K562 (cell line): ENCODE data around the gene KCNMB4. TPM values are rescaled to one million over a fixed set of nuclear protein-coding genes. Genes with fewer than 3 reads are reported as not detected.

Source experiments
- E2F3 ChIP-seq: fragments of 250-450 bp; sonication (Bioruptor Pico); IDR thresholded peaks from 2 replicates; pipeline ENCODE4 v1.4.0; 2020; ENCODE audit warnings: mild to moderate bottlenecking
- ELK3 ChIP-seq: fragments of 450-650 bp; formaldehyde crosslinking; IDR thresholded peaks from 2 replicates; pipeline ENCODE4 v1.4.0; 2020; ENCODE audit warnings: mild to moderate bottlenecking
- EZH2 ChIP-seq: IDR thresholded peaks from 2 replicates; pipeline ENCODE4 v1.6.1; 2012; ENCODE audit warnings: low read depth, mild to moderate bottlenecking, inconsistent platforms, low read length, borderline replicate concordance
- FOXK1 ChIP-seq: sonication (generic); formaldehyde crosslinking; IDR thresholded peaks from 2 replicates; pipeline ENCODE4 v1.8.0; 2022; ENCODE audit warnings: missing genetic modification reagents, mild to moderate bottlenecking, borderline replicate concordance
- IRF2 ChIP-seq: sonication (generic); formaldehyde crosslinking; IDR thresholded peaks from 2 replicates; pipeline ENCODE4 v1.8.1; 2022; ENCODE audit warnings: mild to moderate bottlenecking, missing genetic modification reagents
- KLF16 ChIP-seq: IDR thresholded peaks from 2 replicates; pipeline ENCODE4 v1.6.1; 2016; ENCODE audit warnings: antibody characterized with exemption
- MAZ ChIP-seq, 2 experiments: fragments of 450-650 bp in 1 of 2; sonication (generic) in 1 of 2; formaldehyde crosslinking; IDR thresholded peaks in 1 of 2; conservative IDR thresholded peaks in 1 of 2; 2 replicates each; pipeline versions ENCODE4 v1.4.0 to v1.5.0; 2020; ENCODE audit warnings: mild to moderate bottlenecking in 1 of 2, missing genetic modification reagents in 1 of 2
- MBD2 ChIP-seq: sonication (generic); IDR thresholded peaks from 2 replicates; pipeline ENCODE4 v1.6.1; 2016; ENCODE audit warnings: low read depth, borderline replicate concordance
- POLR2A ChIP-seq: fragments of 450-650 bp; conservative IDR thresholded peaks from 2 replicates; pipeline ENCODE4 v1.6.1; 2016
- RBM34 ChIP-seq: fragments of 200-400 bp; formaldehyde crosslinking; IDR thresholded peaks from 2 replicates; pipeline ENCODE4 v1.6.1; 2018; ENCODE audit warnings: low read length, borderline replicate concordance; ENCODE audit not compliant: insufficient read depth
- SAP30 ChIP-seq: fragments of 200-600 bp; sonication (generic); IDR thresholded peaks from 2 replicates; pipeline ENCODE4 v1.6.1; 2012; ENCODE audit warnings: borderline replicate concordance, low read depth, mild to moderate bottlenecking, moderate library complexity, low read length, control low read depth, inconsistent platforms; ENCODE audit not compliant: insufficient read depth, poor library complexity, severe bottlenecking
- SMARCB1 ChIP-seq: IDR thresholded peaks from 2 replicates; pipeline ENCODE4 v1.6.1; 2011; ENCODE audit warnings: improper control_type of control experiment, low read depth; ENCODE audit not compliant: insufficient read length
- SRSF1 ChIP-seq: fragments of 200-400 bp; formaldehyde crosslinking; IDR thresholded peaks from 2 replicates; pipeline ENCODE4 v1.6.1; 2017; ENCODE audit warnings: mild to moderate bottlenecking, low read depth, low read length, moderate library complexity
- TEAD2 ChIP-seq: fragments of 450-650 bp; IDR thresholded peaks from 2 replicates; pipeline ENCODE4 v1.6.1; 2016; ENCODE audit warnings: missing genetic modification characterization, control low read depth, missing compliant biosample characterization
- YBX1 ChIP-seq: fragments of 450-650 bp; IDR thresholded peaks from 2 replicates; pipeline ENCODE4 v1.7.1; 2016; ENCODE audit warnings: mild to moderate bottlenecking
- ZNF197 ChIP-seq: fragments of 200-800 bp; sonication (Bioruptor generic); IDR thresholded peaks from 2 replicates; pipeline ENCODE4 v1.6.1; 2016; ENCODE audit warnings: low read depth, missing genetic modification characterization, missing compliant biosample characterization
- ZNF282 ChIP-seq: sonication (generic); formaldehyde crosslinking; IDR thresholded peaks from 2 replicates; pipeline ENCODE4 v1.8.1; 2023; ENCODE audit warnings: missing genetic modification reagents
- ZNF347 ChIP-seq: fragments of 450-650 bp; formaldehyde crosslinking; IDR thresholded peaks from 2 replicates; pipeline ENCODE4 v1.4.0; 2020; ENCODE audit warnings: low read depth, mild to moderate bottlenecking, moderate library complexity
- ZNF507 ChIP-seq: conservative IDR thresholded peaks from 2 replicates; pipeline ENCODE4 v1.6.1; 2017; ENCODE audit warnings: missing genetic modification characterization, missing compliant biosample characterization
- ZNF561 ChIP-seq: fragments of 450-650 bp; formaldehyde crosslinking; conservative IDR thresholded peaks from 2 replicates; pipeline ENCODE4 v1.4.0; 2020; ENCODE audit warnings: mild to moderate bottlenecking, moderate library complexity
- ZNF75A ChIP-seq: fragments of 450-650 bp; formaldehyde crosslinking; IDR thresholded peaks from 2 replicates; pipeline ENCODE4 v1.4.0; 2020; ENCODE audit warnings: mild to moderate bottlenecking
- ZSCAN29 ChIP-seq: fragments of 450-650 bp; IDR thresholded peaks from 2 replicates; pipeline ENCODE4 v1.6.1; 2017
- polyA plus RNA-seq, 8 experiments: library from polyadenylated mRNA; depleted of rRNA in 4 of 8; stranded (reverse) in 5 of 8; unstranded in 3 of 8; fragments of >200 nt; fragmentation: Nextera tagmentation in 2 of 8; fragmentation: Illumina TruSeq in 1 of 8; extraction: Ambion mirVana in 2 of 8; extraction: Trizol in 1 of 8; gene quantifications; 2 replicates each; pipeline versions ENCODE4 v1.2.1 to v1.2.3, GENCODE V29; 2011 to 2014; ENCODE audit warnings: inconsistent platforms in 1 of 8, missing spikeins in 1 of 8
- total RNA-seq, 7 experiments: library from RNA; depleted of rRNA in 6 of 7; stranded (reverse); fragments of >200 nt in 6 of 7; fragmentation: Illumina TruSeq in 2 of 7; extraction: Trizol in 2 of 7; gene quantifications; 2 replicates each; pipeline versions ENCODE4 v1.2.1 to v1.2.3, GENCODE V29; 2011 to 2021; ENCODE audit warnings: low replicate concordance in 1 of 7
- TF ChIP-seq, protein P1 (sequence below): sonication (generic); formaldehyde crosslinking; IDR thresholded peaks from 2 replicates; pipeline ENCODE4 v1.8.0; 2022; ENCODE audit warnings: missing genetic modification reagents, mild to moderate bottlenecking, moderate library complexity, borderline replicate concordance
- TF ChIP-seq, protein P2 (sequence below): fragments of 450-650 bp; IDR thresholded peaks from 2 replicates; pipeline ENCODE4 v1.6.1; 2016; ENCODE audit warnings: antibody characterized with exemption
- TF ChIP-seq, protein P3 (sequence below), 2 experiments: fragments of 450-650 bp; IDR thresholded peaks; 2 replicates each; pipeline ENCODE4 v1.6.1; 2016

Gene KCNMB4
- total and polyA plus RNA-seq, 9 of the 15 experiments (the other 6 are each of a cell fraction or from before 2014, with no cell fraction given): 0.01 to 0.14 (median 0.06) TPM; not detected in 1

GRCh38 chr12:70365648-70366518 lies at the start of gene KCNMB4 (continued):
- no peak for TF ChIP-seq ZNF561
- TF ChIP-seq SMARCB1: no peak
- no peak for TF ChIP-seq EZH2
- TF ChIP-seq TEAD2 (tag): no peak
- TF ChIP-seq, protein P1, sequence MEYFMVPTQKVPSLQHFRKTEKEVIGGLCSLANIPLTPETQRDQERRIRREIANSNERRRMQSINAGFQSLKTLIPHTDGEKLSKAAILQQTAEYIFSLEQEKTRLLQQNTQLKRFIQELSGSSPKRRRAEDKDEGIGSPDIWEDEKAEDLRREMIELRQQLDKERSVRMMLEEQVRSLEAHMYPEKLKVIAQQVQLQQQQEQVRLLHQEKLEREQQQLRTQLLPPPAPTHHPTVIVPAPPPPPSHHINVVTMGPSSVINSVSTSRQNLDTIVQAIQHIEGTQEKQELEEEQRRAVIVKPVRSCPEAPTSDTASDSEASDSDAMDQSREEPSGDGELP (CRISPR knock-in tag): no peak
- TF ChIP-seq, protein P2, sequence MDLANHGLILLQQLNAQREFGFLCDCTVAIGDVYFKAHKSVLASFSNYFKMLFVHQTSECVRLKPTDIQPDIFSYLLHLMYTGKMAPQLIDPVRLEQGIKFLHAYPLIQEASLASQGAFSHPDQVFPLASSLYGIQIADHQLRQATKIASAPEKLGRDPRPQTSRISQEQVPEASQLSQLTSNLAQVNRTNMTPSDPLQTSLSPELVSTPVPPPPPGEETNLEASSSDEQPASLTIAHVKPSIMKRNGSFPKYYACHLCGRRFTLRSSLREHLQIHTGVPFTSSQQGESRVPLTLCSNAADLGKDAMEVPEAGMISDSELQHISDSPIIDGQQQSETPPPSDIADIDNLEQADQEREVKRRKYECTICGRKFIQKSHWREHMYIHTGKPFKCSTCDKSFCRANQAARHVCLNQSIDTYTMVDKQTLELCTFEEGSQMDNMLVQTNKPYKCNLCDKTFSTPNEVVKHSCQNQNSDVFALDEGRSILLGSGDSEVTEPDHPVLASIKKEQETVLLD: no peak
- TF ChIP-seq SAP30: peak; percentile 85
- TF ChIP-seq E2F3 (CRISPR knock-in tag): no peak
- TF ChIP-seq MBD2: no peak
- no peak for TF ChIP-seq POLR2A
- TF ChIP-seq ZNF197 (CRISPR knock-in tag): no peak
- TF ChIP-seq ZNF347 (CRISPR knock-in tag): no peak
- no peak for TF ChIP-seq MAZ (CRISPR knock-in tag; conservative IDR thresholded peaks at IDR 0.05 in 1 of 2, IDR thresholded peaks at IDR 0.05 in 1 of 2)
- no peak for TF ChIP-seq RBM34
- TF ChIP-seq SRSF1: no peak
- TF ChIP-seq YBX1: no peak
- TF ChIP-seq, protein P3, sequence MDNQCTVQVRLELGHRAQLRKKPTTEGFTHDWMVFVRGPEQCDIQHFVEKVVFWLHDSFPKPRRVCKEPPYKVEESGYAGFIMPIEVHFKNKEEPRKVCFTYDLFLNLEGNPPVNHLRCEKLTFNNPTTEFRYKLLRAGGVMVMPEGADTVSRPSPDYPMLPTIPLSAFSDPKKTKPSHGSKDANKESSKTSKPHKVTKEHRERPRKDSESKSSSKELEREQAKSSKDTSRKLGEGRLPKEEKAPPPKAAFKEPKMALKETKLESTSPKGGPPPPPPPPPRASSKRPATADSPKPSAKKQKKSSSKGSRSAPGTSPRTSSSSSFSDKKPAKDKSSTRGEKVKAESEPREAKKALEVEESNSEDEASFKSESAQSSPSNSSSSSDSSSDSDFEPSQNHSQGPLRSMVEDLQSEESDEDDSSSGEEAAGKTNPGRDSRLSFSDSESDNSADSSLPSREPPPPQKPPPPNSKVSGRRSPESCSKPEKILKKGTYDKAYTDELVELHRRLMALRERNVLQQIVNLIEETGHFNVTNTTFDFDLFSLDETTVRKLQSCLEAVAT (IDR thresholded peaks at IDR 0.05): no peak
- TF ChIP-seq FOXK1 (CRISPR knock-in tag): 0 out of 2 replicates have a peak, but pooled peaks have one; percentile 52
- no peak for TF ChIP-seq ZNF75A (CRISPR knock-in tag)
- no peak for TF ChIP-seq ELK3 (CRISPR knock-in tag)
- TF ChIP-seq ZSCAN29: no peak
- TF ChIP-seq ZNF507 (tag): no peak
- no peak for TF ChIP-seq IRF2 (CRISPR knock-in tag)
- no peak for TF ChIP-seq KLF16
- TF ChIP-seq ZNF282 (CRISPR knock-in tag): no peak
